Measurements from ENCODE around the gene SPATA3. TPM values are rescaled to one million over a fixed set of nuclear protein-coding genes. Genes with fewer than 3 reads are reported as not detected.
A peak's percentile ranks its signal among the peaks of the same experiment; 100 is the strongest.
"Not testable (repeated sequence)": the region's sequence is repeated elsewhere in the genome, so short reads cannot be mapped to it uniquely, and the experiment has no call there.

Gene SPATA3
- total RNA-seq, 2 experiments from 2014 or later: 0.35 TPM; not detected in 1

DNA sequence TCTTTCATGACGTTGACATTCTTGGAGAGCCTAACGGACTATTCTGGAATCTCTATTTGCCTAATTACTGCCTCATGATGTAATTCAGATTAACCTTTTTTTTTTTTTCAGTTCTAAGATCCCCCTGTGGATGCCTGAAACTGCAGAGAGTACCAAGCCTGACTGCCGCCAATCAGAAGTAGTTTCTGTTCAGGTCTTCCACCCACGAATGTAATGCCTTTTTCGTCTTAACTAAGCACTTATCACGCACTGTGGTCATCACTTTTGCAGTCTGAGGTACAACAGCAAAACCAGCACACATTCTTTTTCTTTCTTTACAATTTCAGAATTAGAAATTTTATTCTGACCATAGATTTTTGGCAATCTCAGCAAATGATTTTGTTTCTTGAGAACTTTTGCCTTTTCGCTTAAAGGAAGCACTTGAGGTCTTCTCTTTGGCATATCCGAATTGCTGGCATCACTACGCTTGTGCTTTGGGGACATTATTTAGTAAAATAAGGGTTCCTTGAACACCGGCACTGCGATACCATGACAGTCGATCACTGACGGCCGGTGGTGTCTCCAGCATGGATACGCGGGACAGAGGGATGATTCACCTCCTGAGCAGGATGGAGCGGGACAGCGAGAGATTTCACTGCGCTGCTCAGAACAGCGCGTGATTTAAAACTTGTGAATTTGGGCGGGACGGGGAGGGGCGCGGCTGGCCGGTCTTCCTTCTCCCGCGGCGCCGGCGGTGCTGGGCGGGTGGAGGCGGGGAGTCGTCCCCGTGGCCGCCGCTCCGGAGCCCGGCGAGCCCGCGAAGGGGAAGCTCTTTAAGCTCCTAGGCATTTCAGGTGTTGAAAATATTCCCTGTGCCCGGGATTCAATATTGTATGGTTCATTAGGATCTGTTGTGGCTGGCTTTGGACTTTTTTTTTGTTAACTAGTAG lies 38.8 kb upstream of the SPATA3 start:
- Mint-ChIP-seq H3K36me3 (ENCODE audit: low read depth) (no peaks in the 10 kb centered on the region), H3K4me1 (peaks cover 42% of the 10 kb centered on the region)

DNA sequence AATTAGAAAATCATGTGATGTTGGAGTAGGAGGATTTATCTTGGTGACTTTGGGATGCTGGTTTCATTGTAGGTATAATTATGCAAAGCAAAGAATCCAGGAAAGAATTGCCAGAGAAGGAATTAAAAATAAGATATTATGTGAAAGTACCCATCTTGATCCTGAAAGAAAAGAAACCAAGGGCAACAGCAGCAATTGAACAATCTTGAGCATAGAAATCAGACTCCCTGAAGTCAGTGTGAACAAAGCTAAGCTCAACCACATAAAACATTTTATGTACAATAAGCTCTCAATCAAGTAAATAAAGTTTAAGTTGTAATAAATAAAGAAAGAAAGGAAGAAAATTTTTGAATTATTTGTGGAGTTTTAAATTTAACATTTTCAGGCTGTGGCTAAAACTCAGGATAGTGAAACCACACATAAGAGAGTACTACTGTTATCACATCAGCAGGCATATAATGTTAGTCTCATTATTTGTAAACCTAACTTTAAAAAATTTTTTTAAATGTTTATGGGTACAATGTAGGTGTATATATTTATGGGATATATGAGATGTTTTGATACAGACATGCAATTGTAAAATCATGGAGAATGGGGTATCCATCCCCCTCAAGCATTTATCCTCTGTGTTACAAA lies 38.0 kb upstream of the SPATA3 start:
- peaks cover 42% of the 10 kb centered on the region for H3K4me1 Mint-ChIP-seq
- CTCF ChIA-PET: interaction anchor here (0.7 to 1.7 kb wide), 6 partner anchors 12 to 110 kb away, joined by 3 to 7 read pairs (median 4); no protein-coding TSS in a partner anchor
- DNase-seq: no peak
- peak overlapping the region; percentile 79 for H3K27ac Mint-ChIP-seq
- H3K4me3 Mint-ChIP-seq: peak overlapping the region; percentile 85
- peaks cover 48% of the 10 kb centered on the region for H3K27me3 Mint-ChIP-seq
- H3K36me3 Mint-ChIP-seq (ENCODE audit: low read depth): no peaks in the 10 kb centered on the region
- POLR2A ChIA-PET: interaction anchor here (0.7 to 3.2 kb wide), 10 partner anchors 9 to 176 kb away, joined by 3 to 32 read pairs (median 6); partner anchors contain the start of gene GPR55
- H3K9me3 Mint-ChIP-seq: peaks cover 2% of the 10 kb centered on the region

More for the DNA sequence above, 38.8 kb upstream of the SPATA3 start:
- peak; percentile 63 for DNase-seq
- POLR2A ChIA-PET: interaction anchor here (0.7 to 3.2 kb wide), 10 partner anchors 10 to 175 kb away, joined by 3 to 32 read pairs (median 6); partner anchors contain the start of gene GPR55
- Mint-ChIP-seq H3K4me3 (peak overlapping the region; percentile 85), H3K27ac (peak overlapping the region; percentile 93), H3K27me3 (peaks cover 42% of the 10 kb centered on the region), H3K9me3 (peaks cover 2% of the 10 kb centered on the region)
- CTCF ChIA-PET: interaction anchor here (0.7 to 2.2 kb wide), 8 partner anchors 28 to 109 kb away, joined by 3 to 8 read pairs (median 5); partner anchors contain the start of gene GPR55

DNA sequence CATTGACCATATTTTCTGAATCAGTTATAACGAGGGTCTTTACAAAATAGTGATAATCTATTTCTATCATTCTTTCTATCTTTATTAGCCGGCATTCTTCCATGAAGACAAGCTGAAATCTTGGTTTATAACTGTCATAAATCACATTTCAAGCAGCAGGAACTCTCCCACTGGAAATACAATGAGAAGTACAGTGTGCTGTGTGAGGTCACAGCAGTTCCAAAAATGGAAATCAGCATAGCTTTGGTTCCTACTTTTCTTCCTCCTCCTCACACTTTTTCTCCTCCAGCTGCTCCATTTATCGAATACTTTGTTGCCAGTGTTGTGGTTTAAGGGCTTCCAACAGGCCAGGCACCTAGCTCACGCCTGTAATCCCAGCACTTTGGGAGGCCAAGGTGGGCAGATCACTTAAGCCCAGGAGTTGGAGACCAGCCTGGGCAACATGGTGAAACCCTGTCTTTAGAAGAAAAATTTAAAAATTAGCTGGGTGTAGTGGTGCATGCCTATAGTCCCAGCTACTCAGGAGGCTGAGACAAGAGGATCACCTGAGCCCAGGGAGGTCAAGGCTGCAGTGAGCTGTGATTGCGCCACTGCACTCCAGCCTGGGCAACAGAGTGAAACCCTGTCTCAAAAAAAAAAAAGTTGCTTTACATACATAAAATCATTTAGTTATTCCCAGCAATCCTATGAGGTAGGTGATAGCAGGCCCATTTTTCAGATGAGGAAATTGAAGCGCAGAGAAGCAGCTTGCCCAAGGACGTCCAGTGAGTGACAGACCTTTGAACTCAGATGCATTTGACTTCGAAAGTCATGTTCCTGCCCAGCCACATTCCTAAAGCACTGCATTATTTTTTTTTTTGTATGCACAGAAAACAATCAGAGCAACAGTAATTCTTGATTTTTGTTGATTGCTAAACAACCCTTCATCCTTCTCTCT lies 36.8 kb upstream of the SPATA3 start:
- DNase-seq: no peak
- H3K27me3 Mint-ChIP-seq: peaks cover 55% of the 10 kb centered on the region
- peak overlapping the region; percentile 18 for H3K4me3 Mint-ChIP-seq
- H3K36me3 Mint-ChIP-seq (ENCODE audit: low read depth): peaks cover 5% of the 10 kb centered on the region
- ChIA-PET CTCF (interaction anchor here (1.2 to 2.7 kb wide), 5 partner anchors 9 to 111 kb away, joined by 3 to 7 read pairs (median 4); partner anchors contain the start of gene GPR55), POLR2A (interaction anchor here (0.8 to 3.2 kb wide), 6 partner anchors 11 to 26 kb away, joined by 3 to 32 read pairs (median 4); no protein-coding TSS in a partner anchor)
- peaks cover 7% of the 10 kb centered on the region for H3K9me3 Mint-ChIP-seq
- H3K27ac Mint-ChIP-seq: peak overlapping the region; percentile 50
- H3K4me1 Mint-ChIP-seq: peaks cover 37% of the 10 kb centered on the region

DNA sequence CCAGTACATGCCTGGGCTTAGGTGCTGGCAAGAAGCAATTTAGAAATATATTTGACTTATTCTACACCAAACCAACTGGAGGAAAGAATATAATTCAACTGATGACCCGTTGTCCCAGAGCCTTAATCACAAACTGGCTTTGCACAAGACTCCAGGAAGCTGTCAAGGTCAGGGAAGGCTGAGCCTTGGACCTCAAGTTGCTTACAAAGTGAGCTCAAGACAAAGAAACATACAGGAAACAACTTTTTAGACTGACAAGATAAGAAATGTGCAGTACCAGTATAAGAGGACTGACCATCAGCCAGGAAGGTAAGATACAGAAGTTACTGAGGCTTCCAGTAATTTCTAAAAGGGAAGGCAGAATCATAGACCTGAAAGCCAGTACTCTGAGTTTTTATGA lies 35.9 kb upstream of the SPATA3 start:
- H3K36me3 Mint-ChIP-seq (ENCODE audit: low read depth): peaks cover 5% of the 10 kb centered on the region
- H3K9me3 Mint-ChIP-seq: peaks cover 7% of the 10 kb centered on the region
- no peak overlapping the region for H3K4me3 Mint-ChIP-seq
- peaks cover 31% of the 10 kb centered on the region for H3K4me1 Mint-ChIP-seq
- peaks cover 50% of the 10 kb centered on the region for H3K27me3 Mint-ChIP-seq
- no peak overlapping the region for H3K27ac Mint-ChIP-seq
- CTCF ChIA-PET: interaction anchor here (1.3 to 2.7 kb wide), 2 partner anchors 9 to 27 kb away, joined by 4 to 7 read pairs; no protein-coding TSS in a partner anchor
- DNase-seq: no peak
- POLR2A ChIA-PET: interaction anchor here (0.8 to 3.2 kb wide), 7 partner anchors 10 to 25 kb away, joined by 3 to 32 read pairs (median 5); no protein-coding TSS in a partner anchor

DNA sequence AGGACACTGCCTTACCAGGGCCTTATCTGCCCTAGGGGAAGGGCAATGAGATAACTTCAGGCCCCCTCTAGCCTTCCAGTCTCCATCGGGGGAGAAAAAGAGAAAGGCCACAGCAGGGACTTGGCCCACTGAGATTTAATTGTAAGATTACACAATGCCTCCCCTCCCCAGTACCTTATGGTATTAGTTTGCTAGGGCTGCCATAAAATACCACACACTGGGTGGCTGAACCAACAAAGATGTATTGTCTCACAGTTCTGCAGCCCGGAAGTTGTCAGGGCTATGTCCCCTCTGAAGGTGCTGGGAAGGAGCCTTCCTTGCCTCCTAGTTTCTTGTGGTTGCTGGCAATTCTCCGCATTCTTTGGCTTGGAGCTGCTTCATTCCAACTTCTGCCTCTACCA lies 34.8 kb upstream of the SPATA3 start:
- H3K4me3 Mint-ChIP-seq: no peak overlapping the region
- H3K36me3 Mint-ChIP-seq (ENCODE audit: low read depth): peaks cover 5% of the 10 kb centered on the region
- H3K9me3 Mint-ChIP-seq: peaks cover 7% of the 10 kb centered on the region
- ChIA-PET POLR2A (interaction anchor here (1.4 to 1.9 kb wide), 2 partner anchors 11 to 24 kb away, joined by 3 to 6 read pairs; no protein-coding TSS in a partner anchor), CTCF (interaction anchor here (2.7 kb wide), 1 partner anchor 26 kb away, joined by 7 read pairs; no protein-coding TSS in a partner anchor)
- DNase-seq: no peak
- H3K27me3 Mint-ChIP-seq: peaks cover 44% of the 10 kb centered on the region
- peaks cover 27% of the 10 kb centered on the region for H3K4me1 Mint-ChIP-seq
- H3K27ac Mint-ChIP-seq: no peak overlapping the region

DNA sequence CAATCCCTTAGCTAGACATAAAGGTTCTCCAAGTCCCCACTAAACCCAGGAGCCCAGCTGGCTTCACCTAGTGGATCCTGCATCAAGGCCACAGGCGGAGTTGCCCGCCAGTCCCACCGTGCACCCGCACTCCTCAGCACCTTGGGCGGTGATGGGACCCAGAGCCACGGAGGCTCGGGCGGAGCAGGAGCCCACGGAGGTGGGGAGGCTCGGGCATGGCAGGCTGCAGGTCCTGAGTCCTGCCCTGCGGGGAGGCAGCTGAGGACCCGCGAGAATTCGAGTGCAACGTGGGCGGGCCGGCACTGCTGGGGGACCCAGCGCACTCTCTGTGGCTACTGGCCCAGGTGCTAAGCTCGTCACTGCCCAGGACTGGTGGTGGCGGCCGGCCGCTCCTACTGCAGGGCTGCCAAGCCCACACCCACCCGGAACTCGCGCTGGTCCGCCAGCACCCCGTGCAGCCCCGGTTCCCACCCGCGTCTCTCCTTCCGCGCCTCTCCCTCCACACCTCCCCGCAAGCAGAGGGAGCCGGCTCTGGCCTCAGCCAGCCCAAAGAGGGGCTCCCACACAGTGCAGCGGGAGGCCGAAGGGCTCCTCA lies 31.7 kb upstream of the SPATA3 start:
- Mint-ChIP-seq H3K4me1 (peaks cover 11% of the 10 kb centered on the region), H3K9me3 (peaks cover 7% of the 10 kb centered on the region), H3K27ac (no peak overlapping the region), H3K4me3 (no peak overlapping the region), H3K27me3 (peaks cover 32% of the 10 kb centered on the region), H3K36me3 (ENCODE audit: low read depth) (peaks cover 5% of the 10 kb centered on the region)
- DNase-seq: no peak
- CTCF ChIA-PET: interaction anchor here (1.0 to 2.0 kb wide), 4 partner anchors 11 to 99 kb away, joined by 3 to 6 read pairs (median 4); partner anchors contain the start of gene ITM2C
- POLR2A ChIA-PET: interaction anchor here (1.5 kb wide), 1 partner anchor 17 kb away, joined by 8 read pairs; no protein-coding TSS in a partner anchor

DNA sequence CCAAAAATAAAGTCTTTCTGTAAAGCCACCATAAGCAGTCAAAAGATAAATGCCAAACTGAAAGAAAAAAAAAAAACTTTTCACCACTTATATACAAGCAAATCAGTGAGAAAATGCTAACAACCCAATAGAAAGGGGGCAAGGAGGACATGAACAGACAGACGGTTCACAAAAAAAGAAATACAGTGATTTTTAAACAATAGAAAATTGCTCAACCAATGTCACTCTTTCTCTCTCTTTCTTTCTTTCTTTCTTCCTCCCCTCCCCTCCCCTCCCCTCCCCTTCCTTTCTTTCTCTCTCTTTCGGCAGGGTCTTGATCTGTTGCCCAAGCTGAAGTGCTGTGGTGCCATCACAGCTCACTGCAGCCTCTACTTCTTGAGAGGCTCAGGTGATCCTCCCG lies 28.8 kb upstream of the SPATA3 start:
- Mint-ChIP-seq H3K27ac (no peak overlapping the region), H3K36me3 (ENCODE audit: low read depth) (peaks cover 5% of the 10 kb centered on the region), H3K9me3 (peaks cover 5% of the 10 kb centered on the region), H3K27me3 (peaks cover 22% of the 10 kb centered on the region), H3K4me1 (peaks cover 14% of the 10 kb centered on the region), H3K4me3 (no peak overlapping the region)
- ChIA-PET POLR2A (interaction anchor here (0.8 to 3.1 kb wide), 2 partner anchors 9 to 46 kb away, joined by 3 to 10 read pairs; no protein-coding TSS in a partner anchor), CTCF (interaction anchor here (1.8 kb wide), 1 partner anchor 20 kb away, joined by 4 read pairs; no protein-coding TSS in a partner anchor)
- no peak for DNase-seq

DNA sequence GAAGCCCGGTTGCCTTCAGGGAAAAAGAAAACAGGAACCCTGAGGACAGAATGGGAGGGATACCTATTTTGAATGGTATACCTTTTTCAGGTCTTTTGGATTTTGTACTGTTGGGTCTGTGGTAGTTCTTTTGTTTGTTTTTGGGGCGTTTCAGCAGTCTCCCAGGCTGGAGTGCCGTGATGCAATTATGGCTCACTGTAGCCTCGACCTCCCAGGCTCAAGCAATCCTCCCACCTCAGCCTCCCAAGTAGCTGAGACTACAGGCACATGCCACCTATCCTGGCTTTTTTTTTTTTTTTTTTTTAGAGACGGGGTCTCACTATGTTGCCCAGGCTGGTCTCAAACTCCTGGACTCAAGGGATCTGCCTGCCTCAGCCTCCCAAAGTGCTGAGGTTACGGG lies 27.6 kb upstream of the SPATA3 start:
- H3K36me3 Mint-ChIP-seq (ENCODE audit: low read depth); DNase-seq; H3K9me3 Mint-ChIP-seq; H3K4me3 Mint-ChIP-seq; H3K27ac Mint-ChIP-seq: not testable (repeated sequence)
- Mint-ChIP-seq H3K4me1 (peaks cover 17% of the 10 kb centered on the region), H3K27me3 (peaks cover 17% of the 10 kb centered on the region)
- CTCF ChIA-PET: interaction anchor here (1.8 kb wide), 1 partner anchor 19 kb away, joined by 4 read pairs; no protein-coding TSS in a partner anchor
- POLR2A ChIA-PET: interaction anchor here (0.9 to 3.1 kb wide), 3 partner anchors 11 to 16 kb away, joined by 3 to 10 read pairs (median 4); no protein-coding TSS in a partner anchor

DNA sequence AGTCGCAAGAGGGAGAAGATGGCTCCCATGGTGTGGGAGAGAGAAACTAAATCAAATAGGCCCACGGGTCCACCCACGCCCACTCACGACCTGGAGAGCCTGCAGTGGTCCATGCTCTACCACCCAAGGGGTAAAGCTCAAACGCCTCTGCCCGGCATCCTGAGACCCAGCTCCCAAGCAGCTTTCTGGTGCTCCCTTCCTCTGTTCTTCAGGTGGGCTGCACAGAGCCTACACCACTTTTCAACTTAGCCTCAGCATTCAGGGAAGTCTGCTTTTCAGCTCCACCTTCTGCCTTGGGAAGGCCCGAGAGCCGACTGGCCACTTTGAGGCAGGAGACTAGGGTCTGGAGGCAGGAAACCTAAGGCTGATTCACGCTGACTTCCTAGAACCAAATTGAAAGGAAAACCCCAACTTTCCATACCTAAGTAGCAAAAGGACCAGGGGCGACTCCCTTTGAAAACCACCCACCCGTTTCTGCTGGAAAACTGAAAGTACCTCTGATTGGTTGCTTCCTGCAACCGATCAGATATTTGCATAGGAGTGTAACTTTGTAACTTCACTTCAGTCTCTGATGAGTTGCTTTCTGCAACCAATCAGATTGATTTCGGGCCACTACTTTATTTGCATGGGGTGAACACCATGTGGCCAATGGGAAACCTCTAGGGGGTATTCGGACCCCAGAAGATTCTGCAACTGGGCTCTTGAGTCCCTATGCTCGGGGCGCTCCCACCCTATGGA lies 26.8 kb upstream of the SPATA3 start:
- DNase-seq: no peak
- no peaks in the 10 kb centered on the region for H3K36me3 Mint-ChIP-seq (ENCODE audit: low read depth)
- H3K9me3 Mint-ChIP-seq: no peaks in the 10 kb centered on the region
- CTCF ChIA-PET: no interaction called here
- POLR2A ChIA-PET: interaction anchor here (0.6 to 1.5 kb wide), 2 partner anchors 11 to 12 kb away, joined by 3 to 4 read pairs; no protein-coding TSS in a partner anchor
- H3K27me3 Mint-ChIP-seq: peaks cover 19% of the 10 kb centered on the region
- peak overlapping the region; percentile 54 for H3K4me3 Mint-ChIP-seq
- H3K27ac Mint-ChIP-seq: peak overlapping the region; percentile 62
- H3K4me1 Mint-ChIP-seq: peaks cover 24% of the 10 kb centered on the region

DNA sequence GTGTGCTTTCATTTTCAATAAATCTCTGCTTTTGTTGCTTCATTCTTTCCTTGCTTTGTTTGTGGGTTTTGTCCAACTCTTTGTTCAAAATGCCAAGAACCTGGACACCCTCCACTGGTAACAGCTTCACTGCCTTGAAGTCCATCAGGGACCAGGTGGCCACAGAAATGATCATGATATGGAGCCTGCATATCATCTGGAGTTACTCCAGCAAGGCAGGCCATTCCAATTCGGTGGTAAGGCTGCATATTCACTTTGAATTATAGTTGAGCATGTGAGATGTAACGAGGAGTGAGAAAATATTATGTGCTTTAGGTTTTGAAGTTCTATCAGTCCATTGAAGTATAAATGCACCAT lies 26.3 kb upstream of the SPATA3 start:
- Mint-ChIP-seq H3K4me3 (peak overlapping the region; percentile 54), H3K27me3 (peaks cover 21% of the 10 kb centered on the region), H3K4me1 (peaks cover 30% of the 10 kb centered on the region), H3K36me3 (ENCODE audit: low read depth) (no peaks in the 10 kb centered on the region), H3K27ac (peak overlapping the region; percentile 62), H3K9me3 (no peaks in the 10 kb centered on the region)
- POLR2A ChIA-PET: interaction anchor here (1.0 to 1.6 kb wide), 2 partner anchors 12 kb away, joined by 3 to 5 read pairs; no protein-coding TSS in a partner anchor
- DNase-seq: no peak
- CTCF ChIA-PET: no interaction called here

DNA sequence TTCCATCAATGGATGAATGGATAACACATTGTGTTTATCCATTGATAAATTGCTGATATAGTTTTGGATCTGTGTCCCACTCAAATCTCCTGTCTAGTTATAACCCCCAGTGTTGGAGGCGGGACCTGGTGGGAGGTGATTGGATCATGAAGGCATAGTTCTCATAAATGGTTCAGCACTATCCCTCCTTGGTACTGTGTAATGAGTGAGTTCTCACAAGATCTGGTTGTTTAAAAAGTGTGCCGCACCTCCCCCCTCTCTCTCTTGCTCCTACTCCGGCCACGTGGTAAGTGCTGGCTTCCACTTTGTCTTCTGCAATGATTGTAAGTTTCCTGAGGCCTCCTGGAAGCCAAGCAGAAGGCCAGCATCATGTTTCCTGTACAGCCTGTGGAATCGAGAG lies 23.9 kb upstream of the SPATA3 start:
- Mint-ChIP-seq H3K27ac (no peak overlapping the region), H3K27me3 (peaks cover 32% of the 10 kb centered on the region), H3K9me3 (no peaks in the 10 kb centered on the region), H3K36me3 (ENCODE audit: low read depth) (no peaks in the 10 kb centered on the region), H3K4me3 (no peak overlapping the region), H3K4me1 (peaks cover 48% of the 10 kb centered on the region)
- ChIA-PET CTCF (interaction anchor here (1.5 kb wide), 1 partner anchor 48 kb away, joined by 3 read pairs; no protein-coding TSS in a partner anchor), POLR2A (interaction anchor here (1.7 to 4.2 kb wide), 2 partner anchors 12 to 14 kb away, joined by 5 to 32 read pairs; no protein-coding TSS in a partner anchor)
- no peak for DNase-seq
